Aorta (tissue), 5 donors: ENCODE measurements around the gene GSPT1. TPM values are rescaled to one million over a fixed set of nuclear protein-coding genes. Genes with fewer than 3 reads are reported as not detected.
"Not testable (repeated sequence)": the region's sequence is repeated elsewhere in the genome, so short reads cannot be mapped to it uniquely, and the experiment has no call there.

Experiments
- ATAC-seq: fragments of 200-7000 bp; cut with Tn5 transposase; one replicate; pipeline ENCODE4 v1.9.1; 2022; ENCODE audit warnings: moderate library complexity; ENCODE audit not compliant: low FRiP score
- DNase-seq, 2 donors: peaks; one replicate each; pipeline ENCODE4 v3.0.0-alpha.2; 2020
- H3K27ac ChIP-seq, 2 donors: one replicate each; pipeline ENCODE4 v1.5.1; 2013; ENCODE audit warnings: low read length in 2 of 2, mild to moderate bottlenecking in 2 of 2, moderate library complexity in 2 of 2, control low read depth in 1 of 2, inconsistent platforms in 1 of 2, low read depth in 1 of 2
- H3K27me3 ChIP-seq, 2 donors: one replicate each; pipeline ENCODE4 v1.6.1; 2013; ENCODE audit warnings: control low read depth in 1 of 2, low read length in 1 of 2, mild to moderate bottlenecking in 1 of 2, moderate library complexity in 1 of 2; ENCODE audit not compliant: insufficient read depth in 2 of 2, control insufficient read depth in 1 of 2
- H3K36me3 ChIP-seq, 2 donors: one replicate each; pipeline ENCODE4 v1.6.1; 2013; ENCODE audit warnings: control low read depth in 1 of 2, low read length in 1 of 2, mild to moderate bottlenecking in 1 of 2; ENCODE audit not compliant: insufficient read depth in 2 of 2, control insufficient read depth in 1 of 2
- H3K4me1 ChIP-seq, 2 donors: one replicate each; pipeline ENCODE4 v1.6.1; 2013; ENCODE audit warnings: low read length in 2 of 2, control low read depth in 1 of 2, mild to moderate bottlenecking in 1 of 2, moderate library complexity in 1 of 2; ENCODE audit not compliant: insufficient read depth in 2 of 2, control insufficient read depth in 1 of 2
- H3K4me3 ChIP-seq, 2 donors: one replicate each; pipeline ENCODE4 v1.5.1; 2013; ENCODE audit warnings: low read length in 2 of 2, control low read depth in 1 of 2, mild to moderate bottlenecking in 1 of 2
- H3K9me3 ChIP-seq: one replicate; pipeline ENCODE4 v1.6.1; 2013; ENCODE audit warnings: mild to moderate bottlenecking, low read length; ENCODE audit not compliant: control insufficient read depth
- WGBS, 2 donors: extraction: QIAGEN DNeasy Blood & Tissue Kit; methylation state at CpG; one replicate each; pipeline ENCODE4 v1.1.7; 2013; 5-methylcytosine and 5-hydroxymethylcytosine counted together
- intact Hi-C, 2 donors: fragments of 100-400 bp; cut with DNase I; formaldehyde crosslinking; loops; one replicate each; pipeline versions ENCODE4 v1.14.2 to v1.15.0; 2022
- polyA plus RNA-seq, 2 donors: library from polyadenylated mRNA; stranded (reverse); fragments of 200-250 nt; gene quantifications; one replicate each; pipeline ENCODE4 v1.2.3, GENCODE V29; 2013
- total RNA-seq, 2 donors: library from RNA; stranded (reverse); fragmentation: NEBNext Ultra II Directional; extraction: Animal tissue kit (Norgen Biotek cat#: 25700); gene quantifications; one replicate each; pipeline ENCODE4 v1.2.1, GENCODE V29; 2021
- donor health status: healthy with polysubstance abuse.
- donor health status: Bipolar disorder and iron deficiency.
- donor health status: DM: no; HTN: no; CAD: no.
- donor health status: DM: no; HTN: no; CAD: no.
- donor health status: DM: yes; HTN: yes; CAD: no.

GSPT1 gene
- total and polyA plus RNA-seq, 4 donors, result 28.7 to 77.7 (median 57.5) TPM

GRCh38 chr16:11835309-11835708, 80.4 kb downstream of the GSPT1 start:
- Histone ChIP-seq H3K27me3 (no peaks in the 10 kb centered on the region), H3K9me3 (no peaks in the 10 kb centered on the region), H3K36me3 (peaks cover 1 to 7% of the 10 kb centered on the region in 2 donors), H3K4me1 (peaks cover 4% of the 10 kb centered on the region in 2 donors), H3K4me3 (no peak overlapping the region), H3K27ac (peak overlapping the region in 1 of 2 donors; percentile 39)
- intact Hi-C loops, result no loop called here
- DNase-seq (no peak), ATAC-seq (no peak)
- WGBS, 2 donors, result 53 to 56% methylated on average over 4 of the region's 4 CpGs

- H3K4me1 ChIP-seq, result peaks cover 4% of the 10 kb centered on the region in 2 donors
- no peaks in the 10 kb centered on the region for H3K9me3 ChIP-seq
- no peaks in the 10 kb centered on the region for H3K36me3 ChIP-seq
- no peaks in the 10 kb centered on the region for H3K27me3 ChIP-seq
- DNase-seq (no peak), ATAC-seq (no peak)
- intact Hi-C loops, result no loop called here
- no peak overlapping the region for H3K27ac ChIP-seq
- 41 to 45% methylated on average over 6 of the region's 6 CpGs for WGBS, 2 donors
- H3K4me3 ChIP-seq, result no peak overlapping the region
Observed at GRCh38 chr16:11833951-11834695, 81.6 kb downstream of the GSPT1 start.

GRCh38 chr16:11828696-11829095, 87.1 kb downstream of the GSPT1 start:
- no peaks in the 10 kb centered on the region for H3K27me3 ChIP-seq
- no peak overlapping the region for H3K4me3 ChIP-seq
- H3K4me1 ChIP-seq, result no peaks in the 10 kb centered on the region
- no peak for DNase-seq
- H3K36me3 ChIP-seq, result no peaks in the 10 kb centered on the region
- no peaks in the 10 kb centered on the region for H3K9me3 ChIP-seq
- intact Hi-C loops, result no loop called here
- no peak overlapping the region for H3K27ac ChIP-seq
- no peak for ATAC-seq
- WGBS, 2 donors, result 86% methylated on average over 5 of the region's 5 CpGs

GRCh38 chr16:11825520-11826165, 90.1 kb downstream of the GSPT1 start:
- DNase-seq, intact Hi-C loops: not testable (repeated sequence)

GRCh38 chr16:11824362-11824761, 91.4 kb downstream of the GSPT1 start:
- 16 to 20% methylated on average over 5 of the region's 5 CpGs for WGBS, 2 donors
- intact Hi-C loops, result no loop called here

More at GRCh38 chr16:11825520-11826165, 90.1 kb downstream of the GSPT1 start:
- 93 to 96% methylated on average over 13 of the region's 13 CpGs for WGBS, 2 donors
- not testable (repeated sequence) for ATAC-seq, H3K9me3 ChIP-seq, H3K4me1 ChIP-seq, H3K36me3 ChIP-seq, H3K4me3 ChIP-seq, H3K27ac ChIP-seq, H3K27me3 ChIP-seq

GRCh38 chr16:11823645-11824044, 92.1 kb downstream of the GSPT1 start:
- H3K9me3 ChIP-seq, ATAC-seq, H3K4me3 ChIP-seq, H3K4me1 ChIP-seq, H3K27ac ChIP-seq, intact Hi-C loops, H3K27me3 ChIP-seq, H3K36me3 ChIP-seq, DNase-seq: not testable (repeated sequence)
- 96% methylated on average over 5 of the region's 5 CpGs for WGBS, 2 donors

More at GRCh38 chr16:11824362-11824761, 91.4 kb downstream of the GSPT1 start:
- no peaks in the 10 kb centered on the region for H3K4me1 ChIP-seq
- no peak overlapping the region for H3K4me3 ChIP-seq
- no peak overlapping the region for H3K27ac ChIP-seq
- DNase-seq (peak in 1 of 2 donors; percentile 75), ATAC-seq (peak; percentile 48)
- no peaks in the 10 kb centered on the region for H3K27me3 ChIP-seq
- H3K9me3 ChIP-seq, result no peaks in the 10 kb centered on the region
- H3K36me3 ChIP-seq, result no peaks in the 10 kb centered on the region

- DNase-seq, result no peak
- intact Hi-C loops, result loop anchor here (10.0 kb wide), 2 partner anchors 285 to 425 kb away; no protein-coding TSS in a partner anchor
Observed at GRCh38 chr16:11819798-11820197, 96.0 kb downstream of the GSPT1 start.

GRCh38 chr16:11818970-11819369, 96.8 kb downstream of the GSPT1 start:
- ATAC-seq, result not testable (repeated sequence)

More at GRCh38 chr16:11819798-11820197, 96.0 kb downstream of the GSPT1 start:
- 81 to 84% methylated on average over 10 of the region's 10 CpGs for WGBS, 2 donors
- Histone ChIP-seq H3K9me3 (no peaks in the 10 kb centered on the region), H3K4me1 (no peaks in the 10 kb centered on the region), H3K4me3 (no peak overlapping the region), H3K36me3 (no peaks in the 10 kb centered on the region), H3K27me3 (no peaks in the 10 kb centered on the region), H3K27ac (no peak overlapping the region)
- ATAC-seq, result no peak

More at GRCh38 chr16:11818970-11819369, 96.8 kb downstream of the GSPT1 start:
- DNase-seq, H3K9me3 ChIP-seq, H3K4me1 ChIP-seq, H3K36me3 ChIP-seq, H3K27ac ChIP-seq, H3K27me3 ChIP-seq, H3K4me3 ChIP-seq: not testable (repeated sequence)
- intact Hi-C loops, result loop anchor here (10.0 kb wide), 2 partner anchors 284 to 424 kb away; no protein-coding TSS in a partner anchor
- 92 to 93% methylated on average over 13 of the region's 13 CpGs for WGBS, 2 donors
